Spleen (tissue), 11 donors: ENCODE results near the gene PDE4D. TPM values are rescaled to one million over a fixed set of nuclear protein-coding genes. Genes with fewer than 3 reads are reported as not detected.

Source experiments
- DNase-seq: peaks from one replicate; pipeline ENCODE4 v3.0.0-alpha.2; 2020
- H3K27ac ChIP-seq, 8 donors: fragments of 200-600 bp; sonication (generic) in 7 of 8; 1 replicate in 4 of 8; 2 replicates in 4 of 8; pipeline versions ENCODE4 v1.5.0 to v1.8.0; 2016 to 2021; ENCODE audit warnings: inconsistent platforms in 4 of 8, mild to moderate bottlenecking in 4 of 8, moderate library complexity in 1 of 8
- H3K27me3 ChIP-seq, 7 donors: fragments of 200-600 bp; sonication (generic) in 6 of 7; replicated peaks in 1 of 7; 1 replicate in 4 of 7; 2 replicates in 3 of 7; pipeline versions ENCODE4 v1.5.0 to v1.8.0; 2016 to 2021; ENCODE audit warnings: inconsistent platforms in 3 of 7, mild to moderate bottlenecking in 1 of 7
- H3K36me3 ChIP-seq, 6 donors: fragments of 200-600 bp; sonication (generic) in 5 of 6; 1 replicate in 4 of 6; 2 replicates in 2 of 6; pipeline versions ENCODE4 v1.5.0 to v1.8.0; 2016 to 2021; ENCODE audit warnings: inconsistent platforms in 2 of 6
- H3K4me1 ChIP-seq, 6 donors: fragments of 200-600 bp; sonication (generic) in 5 of 6; 1 replicate in 3 of 6; 2 replicates in 3 of 6; pipeline versions ENCODE4 v1.5.0 to v1.8.0; 2016 to 2021; ENCODE audit warnings: inconsistent platforms in 3 of 6
- H3K4me3 ChIP-seq, 8 donors: fragments of 200-600 bp; sonication (generic) in 7 of 8; 1 replicate in 4 of 8; 2 replicates in 4 of 8; pipeline versions ENCODE4 v1.5.0 to v1.8.0; 2016 to 2021; ENCODE audit warnings: inconsistent platforms in 4 of 8, mild to moderate bottlenecking in 4 of 8, moderate library complexity in 2 of 8
- H3K9me3 ChIP-seq, 8 donors: fragments of 200-600 bp; sonication (generic) in 7 of 8; 1 replicate in 4 of 8; 2 replicates in 4 of 8; pipeline versions ENCODE4 v1.5.0 to v1.8.0; 2016 to 2021; ENCODE audit warnings: inconsistent platforms in 4 of 8
- CTCF ChIP-seq, 11 experiments: fragments of 200-600 bp in 7 of 11; fragments of 450-650 bp in 4 of 11; sonication (generic) in 4 of 11; IDR thresholded peaks in 8 of 11; conservative IDR thresholded peaks in 3 of 11; 1 replicate in 7 of 11; 2 replicates in 4 of 11; pipeline versions ENCODE4 v1.4.0 to v1.8.0; 2016 to 2021; ENCODE audit warnings: antibody characterized with exemption in 11 of 11, inconsistent platforms in 4 of 11, mild to moderate bottlenecking in 1 of 11
- POLR2A ChIP-seq, 3 donors: fragments of 450-650 bp; IDR thresholded peaks; one replicate each; pipeline ENCODE4 v1.5.1; 2017; ENCODE audit warnings: antibody characterized with exemption in 3 of 3, mild to moderate bottlenecking in 1 of 3
- POLR2AphosphoS5 ChIP-seq, 3 donors: sonication (generic); formaldehyde crosslinking; IDR thresholded peaks; one replicate each; pipeline ENCODE4 v1.5.1; 2017; ENCODE audit warnings: antibody characterized with exemption in 3 of 3
- WGBS, 5 donors: extraction: QIAGEN DNeasy Blood & Tissue Kit in 3 of 5; methylation state at CpG; one replicate each; pipeline versions ENCODE4 v1.1.5 to v1.1.7; 2013 to 2018; 5-methylcytosine and 5-hydroxymethylcytosine counted together
- intact Hi-C: fragments of 100-400 bp; cut with DNase I; formaldehyde crosslinking; loops from one replicate; pipeline ENCODE4 v1.15.0; 2023; ENCODE audit warnings: low total_unique reads
- polyA plus RNA-seq, 3 donors: library from polyadenylated mRNA; stranded (reverse); fragments of 200-250 nt; gene quantifications; one replicate each; pipeline ENCODE4 v1.2.1, GENCODE V29; 2013
- total RNA-seq, 7 donors: library from RNA; depleted of rRNA in 3 of 7; stranded (reverse); fragments of >200 nt in 3 of 7; fragmentation: NEBNext Ultra II Directional in 4 of 7; extraction: Animal tissue kit (Norgen Biotek cat#: 25700) in 4 of 7; gene quantifications; one replicate each; pipeline versions ENCODE4 v1.1.0 to v1.2.1, GENCODE V29; 2016 to 2021
- donor health status: healthy with polysubstance abuse.
- donor health status: DM: no; HTN: no; CAD: no; lungs with moderate emphysema.
- donor health status: DM: no; HTN: no; CAD: no.
- donor health status: Bipolar disorder and iron deficiency.
- donor health status: healthy.
- donor health status: DM: no; HTN: no; CAD: no.
- donor health status: DM: yes; HTN: yes; CAD: no.

PDE4D gene
- total and polyA plus RNA-seq, 10 donors, result 0.88 to 51.8 (median 18.2) TPM

- TF ChIP-seq CTCF (IDR thresholded peaks at IDR 0.05 in 8 of 11, conservative IDR thresholded peaks at IDR 0.05 in 3 of 11), result no peak
- no peak for TF ChIP-seq POLR2AphosphoS5 (IDR thresholded peaks at IDR 0.05)
- TF ChIP-seq POLR2A (IDR thresholded peaks at IDR 0.05), result no peak
- no peaks in the 10 kb centered on the region for H3K4me1 ChIP-seq
- no peaks in the 10 kb centered on the region for H3K9me3 ChIP-seq
- H3K27ac ChIP-seq, result no peak overlapping the region
- no peak for DNase-seq
- H3K36me3 ChIP-seq, result no peaks in the 10 kb centered on the region
- no peak overlapping the region for H3K4me3 ChIP-seq
- intact Hi-C loops, result no loop called here
- H3K27me3 ChIP-seq, result no peaks in the 10 kb centered on the region
Measured at GRCh38 chr5:59783264-59783663, 110.3 kb downstream of the PDE4D start.

GRCh38 chr5:59782856-59783255 lies 110.7 kb downstream of the PDE4D start:
- Histone ChIP-seq H3K9me3 (no peaks in the 10 kb centered on the region), H3K27ac (no peak overlapping the region), H3K27me3 (no peaks in the 10 kb centered on the region), H3K36me3 (no peaks in the 10 kb centered on the region), H3K4me1 (no peaks in the 10 kb centered on the region), H3K4me3 (no peak overlapping the region)
- DNase-seq, result no peak
- intact Hi-C loops, result no loop called here
- TF ChIP-seq POLR2AphosphoS5 (IDR thresholded peaks at IDR 0.05) (no peak), CTCF (IDR thresholded peaks at IDR 0.05 in 8 of 11, conservative IDR thresholded peaks at IDR 0.05 in 3 of 11) (no peak), POLR2A (IDR thresholded peaks at IDR 0.05) (no peak)
- WGBS, 5 donors, result 93 to 95% (median 93%) methylated on average over 1 of the region's 1 CpG

- intact Hi-C loops, result no loop called here
- H3K36me3 ChIP-seq, result no peaks in the 10 kb centered on the region
- H3K9me3 ChIP-seq, result no peaks in the 10 kb centered on the region
- no peaks in the 10 kb centered on the region for H3K27me3 ChIP-seq
- H3K4me3 ChIP-seq, result no peak overlapping the region
- WGBS, 5 donors, result 90 to 95% (median 93%) methylated on average over 2 of the region's 2 CpGs
- no peaks in the 10 kb centered on the region for H3K4me1 ChIP-seq
- TF ChIP-seq POLR2AphosphoS5 (IDR thresholded peaks at IDR 0.05), result no peak
- TF ChIP-seq CTCF (IDR thresholded peaks at IDR 0.05 in 8 of 11, conservative IDR thresholded peaks at IDR 0.05 in 3 of 11), result no peak
- no peak for TF ChIP-seq POLR2A (IDR thresholded peaks at IDR 0.05)
- no peak overlapping the region for H3K27ac ChIP-seq
- DNase-seq, result no peak
Measured at GRCh38 chr5:59779453-59779852, 114.1 kb downstream of the PDE4D start.

- Histone ChIP-seq H3K36me3 (no peaks in the 10 kb centered on the region), H3K9me3 (no peaks in the 10 kb centered on the region), H3K27ac (no peak overlapping the region), H3K4me3 (no peak overlapping the region), H3K27me3 (no peaks in the 10 kb centered on the region), H3K4me1 (no peaks in the 10 kb centered on the region)
- intact Hi-C loops, result no loop called here
- no peak for TF ChIP-seq POLR2A (IDR thresholded peaks at IDR 0.05)
- no peak for TF ChIP-seq CTCF (IDR thresholded peaks at IDR 0.05 in 8 of 11, conservative IDR thresholded peaks at IDR 0.05 in 3 of 11)
- TF ChIP-seq POLR2AphosphoS5 (IDR thresholded peaks at IDR 0.05), result no peak
- 70 to 83% (median 78%) methylated on average over 4 of the region's 4 CpGs for WGBS, 5 donors
- no peak for DNase-seq
Measured at GRCh38 chr5:59777028-59777427, 116.5 kb downstream of the PDE4D start.
